GM10248 (cell line): ENCODE results near the gene MAT1A.

Experiments used
- CTCF ChIA-PET: fragments of 300-600 bp; sonication (Branson Sonifier 250); formaldehyde crosslinking; extraction: SDS; loops from one replicate; lab custom pipeline; 2021; ENCODE audit warnings: antibody characterized with exemption; lab: Yijun Ruan, JAX
- POLR2A ChIA-PET: fragments of 350-650 bp; sonication (Branson Sonifier 250); formaldehyde crosslinking; extraction: SDS; loops from one replicate; lab custom pipeline; 2020; ENCODE audit warnings: antibody characterized with exemption; lab: Yijun Ruan, JAX
- DNase-seq: peaks from one replicate; pipeline ENCODE4 v3.0.0; 2012; ENCODE audit errors: extremely low spot score
- CTCF ChIP-seq: IDR thresholded peaks from 2 replicates; pipeline ENCODE4 v1.5.1; 2012; ENCODE audit warnings: mild to moderate bottlenecking, low read depth; ENCODE audit errors: extremely low read depth, missing control alignments, control extremely low read depth

MAT1A gene

GRCh38 chr10:80284522-80284921, 4.9 kb downstream of the MAT1A start:
- CTCF ChIA-PET, result no interaction called here
- TF ChIP-seq CTCF, result no peak
- no peak for DNase-seq
- POLR2A ChIA-PET, result no interaction called here

- POLR2A ChIA-PET, result no interaction called here
- TF ChIP-seq CTCF, result no peak
- DNase-seq, result no peak
- CTCF ChIA-PET, result no interaction called here
These were observed 5.8 kb downstream of the MAT1A start for GRCh38 chr10:80283536-80284199.

- POLR2A ChIA-PET, result no interaction called here
- TF ChIP-seq CTCF, result no peak
- DNase-seq, result no peak
- CTCF ChIA-PET, result no interaction called here
These were observed 6.3 kb downstream of the MAT1A start for GRCh38 chr10:80283119-80283518.

GRCh38 chr10:80281784-80282765, 7.4 kb downstream of the MAT1A start:
- ChIA-PET CTCF (interaction anchor here (1.6 kb wide), 1 partner anchor 18 kb away, joined by 5 read pairs; no protein-coding TSS in a partner anchor), POLR2A (no interaction called here)
- no peak for TF ChIP-seq CTCF
- no peak for DNase-seq

GRCh38 chr10:80281292-80281691, 8.2 kb downstream of the MAT1A start:
- ChIA-PET POLR2A (no interaction called here), CTCF (interaction anchor here (1.6 kb wide), 1 partner anchor 17 kb away, joined by 5 read pairs; no protein-coding TSS in a partner anchor)
- no peak for TF ChIP-seq CTCF
- DNase-seq, result no peak

GRCh38 chr10:80280071-80280800, 9.2 kb downstream of the MAT1A start:
- DNase-seq, result no peak
- POLR2A ChIA-PET, result no interaction called here
- no peak for TF ChIP-seq CTCF
- CTCF ChIA-PET, result interaction anchor here (1.6 kb wide), 1 partner anchor 16 kb away, joined by 5 read pairs; no protein-coding TSS in a partner anchor
